ENCODE results near the gene ENTPD2.

ENTPD2 gene

GRCh38 chr9:137053944-137054931, at the start of gene ENTPD2:
Gene ENTPD2 (minus strand): TSS chr9:137054061. CDS start chr9:137053997, 64 bp downstream.
- DNase-seq: no peak

DNA sequence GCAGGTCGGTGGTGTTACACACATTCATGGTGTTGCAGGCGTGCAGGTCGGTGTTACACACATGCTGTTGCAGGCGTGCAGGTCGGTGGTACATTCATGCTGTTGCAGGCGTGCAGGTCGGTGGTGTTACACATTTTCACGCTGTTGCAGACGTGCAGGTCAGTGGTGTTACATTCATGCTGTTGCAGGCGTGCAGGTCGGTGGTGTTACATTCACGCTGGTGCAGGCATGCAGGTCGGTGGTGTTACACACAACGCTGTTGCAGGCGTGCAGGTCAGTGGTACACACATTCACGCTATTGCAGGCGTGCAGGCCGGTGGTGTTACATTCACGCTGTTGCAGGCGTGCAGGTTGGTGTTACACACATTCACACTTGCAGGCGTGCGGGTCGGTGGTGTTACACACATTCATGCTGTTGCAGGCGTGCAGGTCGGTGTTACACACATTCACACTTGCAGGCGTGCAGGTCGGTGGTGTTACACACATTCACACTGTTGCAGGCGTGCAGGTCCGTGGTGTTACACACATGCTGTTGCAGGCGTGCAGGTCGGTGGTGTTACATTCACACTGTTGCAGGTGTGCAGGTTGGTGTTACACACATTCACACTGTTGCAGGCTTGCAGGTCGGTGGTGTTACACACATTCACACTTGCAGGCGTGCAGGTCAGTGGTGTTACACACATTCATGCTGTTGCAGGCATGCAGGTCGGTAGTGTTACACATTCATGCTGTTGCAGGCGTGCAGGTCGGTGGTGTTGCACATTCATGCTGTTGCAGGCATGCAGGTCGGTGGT, 49.5 kb upstream of the ENTPD2 start:
- DNase-seq: no peak

GRCh38 chr9:137099231-137099630, 45.4 kb upstream of the ENTPD2 start:
- DNase-seq: no peak

DNA sequence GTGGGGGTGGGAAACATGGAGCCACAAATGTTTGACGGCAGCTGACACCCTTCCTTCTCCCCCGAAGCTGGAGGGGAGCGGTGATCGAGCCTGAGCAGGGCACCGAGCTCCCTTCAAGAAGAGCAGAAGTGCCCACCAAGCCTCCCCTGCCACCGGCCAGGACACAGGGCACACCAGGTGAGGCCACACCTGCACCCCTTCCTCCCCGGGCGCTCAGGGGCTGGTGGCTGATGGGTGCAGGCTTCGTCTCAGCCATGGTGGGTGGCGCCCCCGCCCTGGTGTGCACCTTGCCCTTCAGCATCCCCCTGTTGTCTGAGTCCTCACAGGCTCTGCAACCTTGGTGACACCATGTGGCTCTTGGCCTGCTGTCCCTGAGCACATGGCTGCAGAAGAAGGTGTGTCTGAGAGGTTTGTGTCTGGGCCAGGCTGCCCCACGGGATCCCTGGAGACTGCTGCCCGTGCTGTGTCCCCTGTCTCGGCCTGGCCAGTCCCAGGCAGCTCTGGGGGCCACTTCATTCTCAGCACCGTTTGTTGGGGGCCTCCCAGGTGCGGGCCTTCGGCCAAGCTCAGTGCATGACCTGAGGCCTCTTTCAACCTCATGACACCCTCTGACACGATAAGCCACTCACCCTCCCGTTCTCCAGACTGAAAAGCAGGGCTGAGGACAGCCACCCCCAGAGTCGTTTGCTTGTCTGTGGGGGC, 44.1 kb upstream of the ENTPD2 start:
- DNase-seq: no peak

- DNase-seq: no peak
Observed at GRCh38 chr9:137096785-137097546, 43.1 kb upstream of the ENTPD2 start.

DNA sequence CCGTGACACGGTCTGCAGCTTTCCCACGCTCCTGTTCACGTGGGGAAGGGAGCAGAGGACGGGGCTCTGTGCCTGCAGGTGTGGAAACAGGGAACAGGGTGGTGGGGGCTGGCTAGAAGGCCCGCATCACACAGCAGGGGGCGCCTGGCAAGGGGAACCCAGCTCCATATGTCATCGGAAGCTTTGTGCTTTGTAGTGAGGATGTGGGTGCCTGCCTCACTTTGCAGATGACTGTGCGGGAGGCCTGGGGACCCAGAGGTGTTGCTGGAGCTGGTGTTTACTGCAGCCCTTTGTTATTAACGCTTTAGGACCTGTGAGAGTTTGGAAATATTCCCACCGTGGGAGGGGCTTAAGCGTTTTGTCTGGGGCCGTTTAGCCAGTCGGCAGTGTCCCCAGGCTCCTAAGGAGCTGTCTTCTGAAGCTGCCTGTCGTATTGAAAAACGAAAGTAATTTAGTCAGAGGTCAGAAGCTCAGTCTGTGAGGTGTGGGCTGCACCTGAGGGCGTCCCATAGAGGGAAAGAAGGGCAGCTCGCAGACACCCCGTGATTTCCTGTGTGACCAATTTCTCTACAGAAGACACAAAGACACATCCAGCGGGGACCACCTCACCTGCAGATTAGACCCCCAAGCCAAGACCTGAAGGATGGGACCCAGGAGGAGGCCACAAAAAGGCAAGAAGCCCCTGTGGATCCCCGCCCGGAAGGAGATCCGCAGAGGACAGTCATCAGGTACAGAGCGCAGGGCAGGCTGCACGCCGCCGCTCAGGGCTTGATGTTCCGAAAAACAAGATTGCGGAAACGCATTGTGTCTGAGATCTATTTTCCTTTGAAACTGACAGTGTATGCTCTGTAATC, 42.0 kb upstream of the ENTPD2 start:
- peak; percentile 75 for DNase-seq

DNA sequence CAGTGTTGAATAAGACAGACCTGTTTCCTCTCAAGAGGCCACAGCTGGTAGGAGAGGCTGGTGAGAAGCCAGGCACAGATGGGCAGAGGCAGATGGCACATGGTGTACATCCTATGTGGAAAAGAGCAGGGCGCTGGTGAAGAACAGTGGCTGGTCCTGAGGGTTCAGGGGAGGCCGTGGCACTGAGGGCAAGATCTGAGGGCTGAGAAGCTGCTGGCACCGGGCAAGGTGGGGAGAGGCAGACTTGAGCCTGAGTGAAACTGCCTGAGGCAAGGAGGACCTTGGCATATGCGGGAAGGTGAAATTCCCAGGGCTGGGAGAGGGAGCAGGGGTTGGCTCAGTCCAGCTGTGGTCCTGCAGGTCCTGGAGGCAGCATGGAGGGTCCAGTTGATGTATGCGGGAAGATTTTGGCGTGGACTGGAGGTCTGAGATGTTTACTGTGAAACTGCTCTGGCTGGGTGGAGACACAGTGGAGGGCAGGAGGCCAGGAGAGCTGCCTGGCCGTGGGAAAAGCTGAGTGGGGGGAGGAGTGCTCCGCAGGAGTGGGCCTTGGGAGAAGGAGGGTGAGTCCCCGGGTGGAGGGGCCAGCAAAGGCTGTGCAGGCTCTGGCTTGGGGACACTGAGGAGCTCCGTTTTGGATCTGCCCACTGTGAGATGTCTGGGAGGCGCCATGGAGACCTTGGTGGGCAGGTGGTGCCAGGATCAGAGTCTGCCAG, 35.5 kb upstream of the ENTPD2 start:
- DNase-seq: no peak

DNA sequence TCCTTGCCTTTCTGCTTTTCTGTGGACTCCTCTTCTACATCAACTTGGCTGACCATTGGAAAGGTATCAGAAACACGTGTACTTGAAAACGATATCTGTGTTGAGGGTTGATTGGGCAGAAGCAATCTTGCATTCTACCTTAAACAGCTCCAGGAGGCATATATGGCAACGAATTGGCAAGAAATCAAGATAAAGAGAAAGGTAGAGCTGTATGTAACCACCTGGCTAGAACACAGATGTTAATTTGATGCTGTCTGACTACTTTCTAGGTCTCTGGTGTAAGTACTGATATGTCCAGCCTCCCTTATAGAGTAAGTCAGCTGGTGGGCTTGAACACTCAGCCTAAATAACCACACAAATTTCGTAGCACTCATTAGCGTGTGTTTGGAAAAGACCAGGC, 34.3 kb upstream of the ENTPD2 start:
- no peak for DNase-seq

GRCh38 chr9:137087409-137087925, 33.6 kb upstream of the ENTPD2 start:
- no peak for DNase-seq

DNA sequence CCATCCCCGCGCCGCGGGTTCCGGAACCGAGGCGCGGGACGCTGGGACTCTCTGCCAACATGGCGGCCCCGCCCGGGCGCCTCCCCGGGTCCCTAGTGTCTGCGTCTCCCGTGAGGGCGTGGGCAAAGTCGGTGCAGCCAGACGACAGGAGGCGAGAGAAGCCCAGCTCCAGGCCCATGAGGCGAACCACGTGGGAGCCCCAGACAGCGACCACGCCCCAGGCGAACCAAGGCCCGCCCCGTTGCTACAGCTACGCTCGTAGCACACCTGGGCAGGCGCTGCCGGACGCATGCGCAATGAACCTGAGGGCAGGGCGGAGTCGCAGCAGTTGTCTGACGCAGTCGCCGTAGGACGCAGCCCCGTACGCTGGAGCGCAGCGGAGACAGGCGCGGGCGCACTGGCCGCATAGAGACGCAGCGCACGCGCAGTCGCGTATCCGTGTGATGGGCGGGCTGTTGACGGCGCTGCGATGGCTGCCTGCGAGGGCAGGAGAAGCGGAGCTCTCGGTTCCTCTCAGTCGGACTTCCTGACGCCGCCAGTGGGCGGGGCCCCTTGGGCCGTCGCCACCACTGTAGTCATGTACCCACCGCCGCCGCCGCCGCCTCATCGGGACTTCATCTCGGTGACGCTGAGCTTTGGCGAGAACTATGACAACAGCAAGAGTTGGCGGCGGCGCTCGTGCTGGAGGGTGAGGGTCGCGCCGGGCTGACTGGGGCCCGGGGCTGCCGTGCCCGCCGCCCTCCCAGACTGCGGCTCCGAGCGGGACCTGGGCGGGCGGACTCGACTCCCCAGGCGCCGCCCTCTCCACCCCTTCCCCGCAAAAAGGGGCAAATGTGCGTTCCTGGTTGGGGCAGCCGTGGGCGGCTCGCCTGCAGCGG, 32.9 kb upstream of the ENTPD2 start, which contains the start of gene MAN1B1:
TSS of gene MAN1B1 (plus strand) at position 455 of the 878 bp plus-strand sequence. CDS start at position 470, 15 bp downstream.
- peak; percentile 99 for DNase-seq

- DNase-seq: no peak
Observed at GRCh38 chr9:137085920-137086530, 32.2 kb upstream of the ENTPD2 start.

- no peak for DNase-seq
Observed at GRCh38 chr9:137084526-137084925, 30.7 kb upstream of the ENTPD2 start.

DNA sequence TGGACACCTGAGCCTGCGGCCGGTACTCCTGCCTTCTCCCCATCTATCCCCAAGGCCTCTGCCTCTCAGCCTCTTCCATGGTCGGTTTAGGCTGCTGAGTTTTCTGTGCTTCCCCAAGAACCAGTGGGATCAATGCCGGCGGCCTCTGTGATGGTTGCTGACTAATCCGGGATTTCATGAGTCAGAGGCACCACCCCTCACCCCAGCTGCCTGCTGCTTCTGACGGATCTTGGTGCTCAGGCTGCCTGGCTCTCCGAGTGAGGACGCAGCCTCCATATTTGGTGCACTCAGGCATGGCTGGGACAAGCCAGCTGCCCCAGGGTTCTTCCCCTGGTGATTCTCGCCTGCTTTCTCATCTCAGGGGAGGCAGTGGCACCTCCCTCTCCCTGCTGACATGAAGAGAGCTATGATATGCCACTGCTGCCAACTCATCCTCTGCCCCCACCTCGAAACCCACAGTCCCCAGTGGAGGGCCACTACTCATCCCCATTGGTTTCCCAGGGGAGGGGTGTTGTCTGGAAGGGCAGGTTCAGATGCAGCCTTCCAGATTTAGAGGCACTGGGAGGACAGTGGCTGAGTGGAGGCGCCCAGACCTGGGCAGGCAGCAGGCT, 29.6 kb upstream of the ENTPD2 start:
- no peak for DNase-seq

DNA sequence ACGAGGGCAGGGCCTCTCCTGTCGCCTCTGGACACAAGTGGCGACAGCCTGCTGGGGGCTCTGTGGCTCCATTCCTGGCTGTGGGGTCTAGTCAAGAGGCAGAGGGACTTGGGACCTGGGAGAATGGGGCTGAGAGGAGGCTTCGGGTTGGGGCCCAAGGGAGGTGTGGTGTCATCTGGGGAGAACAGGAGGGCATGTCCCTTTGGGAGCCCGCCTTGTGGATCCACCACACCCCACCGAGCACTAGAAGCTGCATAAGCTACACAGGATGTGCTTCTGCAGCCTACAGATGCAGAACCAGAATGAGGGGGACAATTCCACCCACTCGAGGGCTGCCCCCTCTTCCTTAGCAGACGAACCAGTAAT, 29.0 kb upstream of the ENTPD2 start:
- DNase-seq: no peak

DNA sequence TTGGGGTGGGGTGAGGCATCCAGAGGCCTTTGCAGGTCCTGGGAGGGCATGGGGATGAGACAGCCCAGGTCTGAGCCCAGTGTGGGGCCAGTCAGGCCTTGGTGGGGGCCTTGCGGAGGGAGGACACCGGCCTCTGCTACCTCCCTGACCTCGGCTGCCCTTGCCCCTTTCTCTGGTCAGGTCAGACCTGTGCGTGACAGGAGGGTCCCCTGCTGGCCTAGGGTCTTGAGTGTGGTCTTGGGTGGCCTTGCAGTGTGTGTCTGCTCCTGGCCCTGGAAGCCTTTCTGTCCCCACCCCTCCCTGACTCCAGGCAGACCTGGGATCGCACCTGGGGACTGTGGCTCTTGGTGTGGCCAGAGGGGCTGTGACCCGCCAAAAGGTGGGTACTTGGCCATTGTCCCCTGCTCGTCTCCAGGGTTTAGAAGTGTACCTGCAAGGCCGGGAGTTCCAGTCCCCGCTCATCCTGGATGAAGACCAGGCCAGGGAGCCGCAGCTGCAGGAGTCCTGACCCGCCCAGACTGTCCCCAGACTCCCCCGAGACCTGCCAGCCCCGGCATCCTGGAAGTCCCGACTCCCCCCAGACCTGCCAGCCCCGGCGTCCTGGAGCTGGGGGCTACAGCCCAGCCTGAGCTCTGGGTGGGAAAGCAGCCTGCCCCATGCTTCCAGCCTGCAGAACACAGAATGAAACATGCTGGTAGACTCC, 28.5 kb upstream of the ENTPD2 start:
- no peak for DNase-seq

- no peak for DNase-seq
Observed at GRCh38 chr9:137080260-137081122, 26.6 kb upstream of the ENTPD2 start.

- no peak for DNase-seq
Observed at GRCh38 chr9:137079401-137079787, 25.5 kb upstream of the ENTPD2 start.
